Type B pancreatic cell (in vitro differentiated cells): ENCODE measurements around the gene DAND5. TPM values are rescaled to one million over a fixed set of nuclear protein-coding genes. Genes with fewer than 3 reads are reported as not detected.
A peak's percentile ranks its signal among the peaks of the same experiment; 100 is the strongest.

Experiments
- DNase-seq: peaks from one replicate; pipeline ENCODE4 v3.0.0; 2021; ENCODE audit warnings: mixed read lengths; ENCODE audit not compliant: unreplicated experiment; ENCODE audit errors: extremely low spot score
- H3K27ac Mint-ChIP-seq: 2 replicates; pipeline ENCODE4 v1.8.0; 2021; ENCODE audit warnings: mild to moderate bottlenecking, mixed read lengths
- H3K27me3 Mint-ChIP-seq: 2 replicates; pipeline ENCODE4 v1.8.0; 2021; ENCODE audit warnings: mixed read lengths
- H3K36me3 Mint-ChIP-seq: 2 replicates; pipeline ENCODE4 v1.8.0; 2021; ENCODE audit warnings: mixed read lengths
- H3K4me1 Mint-ChIP-seq: one replicate; pipeline ENCODE4 v1.8.0; 2021; ENCODE audit warnings: mixed read lengths; ENCODE audit not compliant: unreplicated experiment
- H3K4me3 Mint-ChIP-seq: 2 replicates; pipeline ENCODE4 v1.8.0; 2021; ENCODE audit warnings: mild to moderate bottlenecking, mixed read lengths
- H3K9me3 Mint-ChIP-seq: 2 replicates; pipeline ENCODE4 v1.8.0; 2021; ENCODE audit warnings: mixed read lengths
- CTCF ChIP-seq: fragments of 200-600 bp; sonication (generic); conservative IDR thresholded peaks from 2 replicates; pipeline ENCODE4 v1.5.0; 2021; ENCODE audit warnings: antibody characterized with exemption, mild to moderate bottlenecking
- total RNA-seq: library from RNA; stranded (reverse); gene quantifications from 2 replicates; pipeline ENCODE4 v1.2.1, GENCODE V29; 2021; ENCODE audit warnings: low replicate concordance

DAND5 gene
- total RNA-seq, 1 donor from 2014 or later = not detected

DNA sequence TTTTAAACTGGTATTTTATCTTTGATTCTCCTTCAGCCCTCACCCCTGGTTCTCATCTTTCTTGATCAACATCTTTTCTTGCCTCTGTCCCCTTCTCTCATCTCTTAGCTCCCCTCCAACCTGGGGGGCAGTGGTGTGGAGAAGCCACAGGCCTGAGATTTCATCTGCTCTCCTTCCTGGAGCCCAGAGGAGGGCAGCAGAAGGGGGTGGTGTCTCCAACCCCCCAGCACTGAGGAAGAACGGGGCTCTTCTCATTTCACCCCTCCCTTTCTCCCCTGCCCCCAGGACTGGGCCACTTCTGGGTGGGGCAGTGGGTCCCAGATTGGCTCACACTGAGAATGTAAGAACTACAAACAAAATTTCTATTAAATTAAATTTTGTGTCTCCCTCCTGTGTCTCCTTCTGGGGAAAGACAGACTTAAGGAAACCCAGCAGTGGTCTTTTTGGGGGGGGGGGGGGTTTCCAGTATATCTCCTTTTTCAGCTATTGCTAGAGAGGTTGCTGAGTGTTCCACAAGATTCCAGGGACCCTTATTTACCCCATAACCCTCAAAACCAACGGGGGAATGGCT, 25.2 kb upstream of the DAND5 start:
- Mint-ChIP-seq H3K27ac (peak overlapping the region; percentile 98), H3K4me3 (peak overlapping the region; percentile 93), H3K4me1 (peaks cover 36% of the 10 kb centered on the region), H3K27me3 (no peaks in the 10 kb centered on the region), H3K36me3 (peaks cover 42% of the 10 kb centered on the region), H3K9me3 (no peaks in the 10 kb centered on the region)
- TF ChIP-seq CTCF = no peak
- DNase-seq = no peak

DNA sequence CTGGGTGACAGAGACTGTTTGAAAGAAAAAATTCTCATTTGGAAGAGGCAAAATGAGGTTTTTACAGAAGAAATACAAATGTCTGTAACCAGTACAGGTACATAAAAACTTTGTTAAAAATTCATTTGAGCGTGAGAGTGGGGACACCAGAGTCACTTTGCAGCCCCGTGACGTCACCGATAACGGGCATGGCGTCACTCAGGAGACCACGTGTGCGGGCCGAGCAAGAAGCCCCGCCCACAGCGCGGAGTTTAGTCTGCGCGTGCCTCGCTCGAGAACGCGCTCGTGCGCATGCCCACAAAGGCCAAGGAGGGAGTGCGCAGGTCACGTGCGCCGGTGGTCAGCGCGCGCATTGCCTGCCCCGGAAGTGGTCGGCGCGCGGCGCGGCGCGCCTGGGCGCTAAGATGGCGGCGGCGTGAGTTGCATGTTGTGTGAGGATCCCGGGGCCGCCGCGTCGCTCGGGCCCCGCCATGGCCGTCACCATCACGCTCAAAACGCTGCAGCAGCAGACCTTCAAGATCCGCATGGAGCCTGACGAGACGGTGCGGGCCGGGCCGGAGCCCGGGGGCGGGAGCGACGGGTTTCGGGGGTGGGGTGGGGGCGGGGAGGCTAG, 23.8 kb upstream of the DAND5 start, which contains the start of gene RAD23A:
Gene RAD23A, plus strand, starts transcription at position 384 of the 613 bp plus-strand sequence. Its CDS starts 87 bp downstream, at position 471.
- Mint-ChIP-seq H3K27ac (peak within 1 kb of the TSS; percentile 98), H3K36me3 (peaks cover 35% of the 10 kb centered on the region), H3K27me3 (no peaks in the 10 kb centered on the region), H3K9me3 (no peaks in the 10 kb centered on the region), H3K4me3 (peak within 1 kb of the TSS; percentile 96), H3K4me1 (peaks cover 24% of the 10 kb centered on the region)
- TF ChIP-seq CTCF = no peak
- peak; percentile 99 for DNase-seq

GRCh38 chr19:12946092-12946721, 23.2 kb upstream of the DAND5 start:
- DNase-seq = peak; percentile 84
- Mint-ChIP-seq H3K27ac (peak overlapping the region; percentile 98), H3K9me3 (no peaks in the 10 kb centered on the region), H3K27me3 (no peaks in the 10 kb centered on the region), H3K4me3 (peak overlapping the region; percentile 96), H3K4me1 (peaks cover 19% of the 10 kb centered on the region), H3K36me3 (peaks cover 30% of the 10 kb centered on the region)
- TF ChIP-seq CTCF = no peak

DNA sequence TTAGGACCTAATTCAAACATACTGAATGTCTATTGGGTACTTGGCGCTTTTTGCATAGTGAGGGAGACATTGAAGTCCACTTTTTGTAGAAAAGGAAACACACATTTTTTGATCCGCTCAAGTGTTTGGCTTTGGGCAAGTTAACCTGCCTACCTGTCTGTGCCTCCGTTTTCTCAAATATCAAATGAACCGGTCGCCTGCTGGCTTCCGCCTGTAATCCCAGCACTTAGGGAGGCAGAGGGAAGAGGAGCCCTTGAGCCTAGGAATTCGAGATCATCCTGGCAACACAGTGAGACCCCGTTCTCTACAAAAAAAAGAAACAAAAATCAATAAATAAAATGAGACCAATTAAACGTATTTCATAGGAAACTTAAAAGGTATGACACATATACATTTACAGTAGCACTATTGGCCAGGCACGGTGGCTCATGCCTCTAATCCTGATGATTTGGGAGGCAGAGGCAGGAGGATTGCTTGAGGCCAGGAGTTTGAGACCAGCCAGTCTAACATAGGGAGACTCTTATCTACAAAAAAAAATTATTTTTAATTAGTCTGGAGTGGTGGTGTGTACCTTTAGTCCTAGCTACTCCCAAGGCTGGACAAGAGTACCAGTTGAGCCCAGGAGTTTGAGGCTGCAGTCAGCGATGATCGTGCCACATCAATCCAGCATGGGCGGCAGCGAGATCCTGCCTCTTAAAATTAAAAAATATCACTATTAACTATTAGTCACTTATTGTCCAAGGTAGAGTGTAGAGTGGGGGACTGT, 22.5 kb upstream of the DAND5 start:
- peak overlapping the region; percentile 96 for H3K27ac Mint-ChIP-seq
- TF ChIP-seq CTCF = no peak
- DNase-seq = no peak
- peaks cover 30% of the 10 kb centered on the region for H3K36me3 Mint-ChIP-seq
- H3K4me3 Mint-ChIP-seq = peak overlapping the region; percentile 96
- H3K4me1 Mint-ChIP-seq = peaks cover 19% of the 10 kb centered on the region
- no peaks in the 10 kb centered on the region for H3K27me3 Mint-ChIP-seq
- no peaks in the 10 kb centered on the region for H3K9me3 Mint-ChIP-seq

GRCh38 chr19:12947702-12948611, 21.4 kb upstream of the DAND5 start:
- peak overlapping the region; percentile 47 for H3K4me3 Mint-ChIP-seq
- no peak for DNase-seq
- H3K36me3 Mint-ChIP-seq = peaks cover 25% of the 10 kb centered on the region
- no peak for TF ChIP-seq CTCF
- peak overlapping the region; percentile 42 for H3K27ac Mint-ChIP-seq
- no peaks in the 10 kb centered on the region for H3K27me3 Mint-ChIP-seq
- H3K9me3 Mint-ChIP-seq = no peaks in the 10 kb centered on the region
- H3K4me1 Mint-ChIP-seq = peaks cover 19% of the 10 kb centered on the region
